NCI-H2227 (cell line): Measurements from ENCODE around the gene MGST3.
"Not testable (repeated sequence)": the region's sequence is repeated elsewhere in the genome, so short reads cannot be mapped to it uniquely, and the experiment has no call there.

Source experiments
- DNase-seq: peaks from one replicate; lab custom pipeline; 2025; ENCODE audit not compliant: unreplicated experiment; lab: John Stamatoyannopoulos, UW

MGST3 gene

DNA sequence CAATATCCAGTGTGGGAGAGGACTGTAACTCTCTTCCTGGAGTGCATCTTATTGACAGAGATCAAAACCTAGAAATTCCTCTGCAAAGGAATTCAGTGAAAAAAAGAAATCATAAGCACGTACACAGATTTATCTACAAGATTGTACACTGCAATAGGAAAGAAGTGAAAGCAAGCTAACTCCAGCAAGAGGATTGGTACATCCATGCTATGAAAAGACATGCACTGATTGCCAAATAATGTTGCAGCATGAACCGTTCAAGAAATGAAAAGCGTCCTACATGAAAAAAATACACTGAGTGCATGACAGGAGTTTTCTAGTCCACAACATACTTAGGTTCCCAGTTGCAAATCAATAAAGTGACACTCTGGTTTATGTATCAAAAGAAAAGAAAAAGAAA, 1.9 kb upstream of the MGST3 start:
- no peak for DNase-seq

DNA sequence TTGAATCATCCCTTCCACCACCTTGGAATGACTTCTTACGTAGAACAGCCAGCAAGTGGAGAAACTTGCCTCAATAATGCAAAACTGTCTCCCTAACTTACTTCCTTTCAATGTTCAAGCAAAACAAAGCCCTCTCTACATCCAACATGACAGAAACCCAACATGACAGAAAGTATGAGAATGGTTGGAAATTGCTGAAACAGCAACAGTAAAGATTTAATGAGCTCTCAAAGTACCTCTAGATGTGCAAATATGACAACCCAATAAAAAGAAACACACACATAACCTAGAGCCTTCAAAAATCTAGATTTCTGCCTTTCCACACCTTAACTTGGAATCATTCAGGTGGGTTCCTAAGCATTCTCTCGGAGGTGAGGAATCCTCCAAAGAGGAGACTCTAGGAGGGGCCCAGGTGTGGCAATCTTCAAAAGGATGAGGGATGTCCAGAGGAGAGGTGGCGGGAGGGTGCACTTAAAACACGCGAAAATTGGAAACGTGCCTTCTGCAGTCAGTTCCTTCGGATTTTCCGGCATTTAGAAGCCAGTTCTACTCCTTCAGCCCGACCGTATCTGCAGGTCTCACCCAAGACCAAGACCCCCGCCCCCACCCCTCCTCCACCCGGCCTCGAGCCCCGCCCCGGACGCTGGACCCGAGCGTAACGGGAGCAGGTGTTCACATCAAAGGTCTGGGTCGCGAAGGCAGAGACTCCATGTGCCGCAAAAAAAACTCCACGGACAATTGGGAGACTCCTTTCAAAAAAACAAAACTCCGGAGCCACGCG, 996 bp upstream of the MGST3 start:
- peak; percentile 88 for DNase-seq

DNA sequence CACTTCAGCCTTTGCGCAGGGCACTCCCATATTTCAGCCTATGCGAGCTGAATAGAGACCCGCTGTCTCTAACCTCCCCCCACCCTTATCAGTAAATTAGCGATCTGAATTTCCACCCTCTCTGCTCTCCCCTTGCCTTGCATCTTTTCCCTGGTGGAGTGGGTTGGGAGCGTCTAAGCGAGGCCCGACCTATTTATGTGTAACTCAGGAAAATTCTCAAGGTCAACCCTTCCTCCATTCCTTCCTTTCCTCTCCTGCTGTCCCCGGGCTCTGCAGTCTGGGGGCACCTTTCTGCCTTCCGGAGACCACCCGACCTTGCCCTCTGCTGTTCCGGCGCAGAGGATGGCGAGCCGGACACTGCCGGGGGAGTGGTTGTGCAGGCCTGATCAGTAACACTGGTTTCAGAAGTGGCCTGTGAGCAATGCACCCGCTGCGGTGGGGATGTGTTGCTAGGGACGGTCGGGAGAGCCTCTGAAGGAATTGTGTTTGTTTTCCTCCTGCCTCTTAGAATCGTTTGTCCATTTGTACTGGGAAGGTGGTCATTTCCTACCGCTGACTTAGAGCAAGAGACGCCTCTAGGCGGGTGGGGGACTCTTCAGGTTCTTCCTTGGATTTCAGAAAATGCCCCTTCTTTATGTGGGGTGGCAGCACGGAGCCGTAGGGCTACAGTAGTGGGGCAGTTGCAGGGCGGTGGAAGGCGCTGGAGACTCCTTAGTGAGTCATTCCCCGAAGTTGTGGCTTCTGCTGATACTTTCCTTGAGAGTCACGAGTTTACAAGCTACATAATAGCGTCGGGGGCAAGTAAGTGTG, 513 bp downstream of the MGST3 start:
- DNase-seq, result peak; percentile 48

DNA sequence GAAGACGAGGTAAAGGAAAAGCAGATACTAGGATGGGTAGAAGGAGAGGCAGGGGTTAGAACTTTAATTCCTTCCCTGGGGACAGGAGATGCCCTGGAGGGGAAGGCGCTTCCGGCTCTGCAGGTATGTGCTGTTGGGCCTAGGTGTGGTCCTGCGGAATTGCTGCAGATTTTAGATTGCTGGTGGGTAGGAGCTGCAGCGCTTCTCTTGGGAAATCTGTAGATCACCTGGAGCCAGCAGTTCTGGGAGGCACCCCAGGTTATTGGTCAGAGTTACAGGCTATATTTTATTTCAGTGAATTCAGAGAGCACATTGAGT, 1.1 kb downstream of the MGST3 start:
- no peak for DNase-seq

DNA sequence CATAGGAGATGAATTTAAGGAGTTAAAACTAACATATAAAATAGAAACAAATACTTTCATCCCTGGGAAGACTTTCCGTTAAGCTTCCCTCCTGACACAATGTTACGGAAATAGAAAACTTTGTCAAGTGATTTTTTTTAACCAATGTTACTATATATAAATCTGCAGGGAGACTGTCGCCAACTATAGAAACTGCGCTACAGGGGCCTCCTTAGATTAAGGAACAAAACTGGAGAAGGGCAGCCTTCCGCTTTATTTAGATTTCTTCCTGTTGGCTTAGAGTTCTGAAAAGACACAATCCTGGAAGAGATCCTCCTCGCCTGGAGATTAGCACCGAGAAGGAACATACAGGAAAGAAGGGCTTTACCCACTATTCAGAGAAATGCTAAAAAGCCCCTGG, 1.5 kb downstream of the MGST3 start:
- no peak for DNase-seq

DNA sequence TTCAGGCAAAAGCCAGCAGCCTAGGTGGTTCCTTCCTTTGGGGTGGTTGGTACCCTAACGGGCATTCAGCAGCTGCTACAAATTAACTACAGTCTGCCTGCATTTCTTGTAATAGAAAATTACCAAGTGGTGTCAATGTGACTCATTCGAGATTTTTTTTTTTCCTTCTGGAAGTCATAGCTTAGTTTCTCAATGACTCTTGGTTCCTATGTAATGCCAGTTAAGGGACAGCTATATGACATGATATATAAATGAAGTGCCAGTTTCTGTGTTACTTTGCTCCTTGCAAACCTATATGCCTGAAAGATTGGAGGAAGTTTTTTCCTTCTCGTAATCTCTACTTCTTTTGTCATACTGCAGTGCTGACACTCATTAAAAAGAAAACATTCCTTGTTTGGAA, 2.6 kb downstream of the MGST3 start:
- no peak for DNase-seq

DNA sequence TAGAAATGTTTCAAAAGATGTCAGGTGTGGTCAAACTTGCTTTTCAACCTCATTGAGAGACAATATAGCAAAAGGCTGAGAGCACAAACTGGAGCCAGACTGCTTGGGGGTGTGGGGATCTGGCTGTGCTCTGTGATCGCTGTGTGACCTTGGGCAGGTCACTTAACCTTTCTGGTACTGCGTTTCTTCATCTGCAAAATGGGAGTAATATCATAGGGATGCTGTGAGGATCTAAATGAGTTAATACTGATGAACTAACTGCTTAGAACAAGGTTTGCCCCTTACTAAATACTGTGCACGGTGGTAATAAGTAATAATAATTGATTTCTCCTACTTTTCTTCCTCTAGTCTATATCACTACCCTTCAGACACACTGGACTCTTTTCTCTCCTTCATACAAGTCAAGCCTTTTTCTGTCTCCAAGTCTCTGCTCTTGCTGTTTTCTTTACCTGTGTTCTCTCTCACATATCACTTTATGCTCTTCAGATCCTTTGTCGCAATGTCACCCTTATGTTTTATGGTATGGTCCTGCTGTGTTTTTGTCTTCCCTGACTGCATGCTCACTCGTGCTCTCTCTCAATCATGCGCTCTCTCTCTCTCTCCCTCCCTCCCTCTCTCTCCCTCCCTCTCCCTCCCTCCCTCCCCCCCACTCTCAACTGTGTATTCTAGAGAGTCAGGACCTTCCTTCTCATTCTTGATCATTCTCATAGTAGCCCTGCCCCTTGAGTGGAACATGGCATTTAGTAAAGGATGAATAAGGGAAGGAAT, 3.3 kb downstream of the MGST3 start:
- no peak for DNase-seq

DNA sequence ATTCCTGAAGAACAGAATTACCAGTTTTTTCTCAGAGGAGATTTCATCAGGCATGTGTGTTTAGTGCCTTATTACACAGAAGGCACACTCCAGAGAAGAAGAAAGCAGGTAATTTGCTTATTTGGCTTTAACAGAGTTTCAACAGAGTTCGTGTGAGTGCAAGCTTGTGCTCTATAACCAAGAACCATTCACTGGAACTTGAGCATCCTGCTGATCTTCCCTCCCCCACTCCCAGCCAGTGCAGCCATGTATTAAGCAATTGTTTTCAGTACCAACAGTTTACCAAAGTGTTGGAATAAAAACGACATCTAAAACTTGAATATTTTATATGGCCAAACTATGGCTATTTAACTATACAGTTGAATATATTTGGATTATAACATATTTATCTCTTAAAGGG, 4.3 kb downstream of the MGST3 start:
- DNase-seq, result no peak

DNA sequence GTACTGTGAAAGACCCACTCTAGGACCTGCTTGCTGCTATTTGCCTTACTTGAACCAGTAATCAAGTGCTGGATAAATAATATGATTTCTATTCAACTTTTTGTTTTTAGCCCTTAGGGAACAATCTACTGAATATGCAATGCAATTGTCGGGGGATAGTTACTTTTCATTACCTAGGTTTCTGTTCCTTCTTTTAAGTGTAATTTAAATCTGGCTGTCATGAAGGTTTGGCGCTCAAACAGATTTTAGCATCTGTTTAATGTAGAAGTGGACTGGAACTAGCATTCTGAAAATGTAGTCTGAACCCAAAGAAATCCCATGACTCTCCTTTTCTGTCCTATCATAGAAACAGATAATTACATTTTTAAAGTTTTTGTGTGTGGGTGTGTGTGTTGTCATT, 4.8 kb downstream of the MGST3 start:
- no peak for DNase-seq

DNA sequence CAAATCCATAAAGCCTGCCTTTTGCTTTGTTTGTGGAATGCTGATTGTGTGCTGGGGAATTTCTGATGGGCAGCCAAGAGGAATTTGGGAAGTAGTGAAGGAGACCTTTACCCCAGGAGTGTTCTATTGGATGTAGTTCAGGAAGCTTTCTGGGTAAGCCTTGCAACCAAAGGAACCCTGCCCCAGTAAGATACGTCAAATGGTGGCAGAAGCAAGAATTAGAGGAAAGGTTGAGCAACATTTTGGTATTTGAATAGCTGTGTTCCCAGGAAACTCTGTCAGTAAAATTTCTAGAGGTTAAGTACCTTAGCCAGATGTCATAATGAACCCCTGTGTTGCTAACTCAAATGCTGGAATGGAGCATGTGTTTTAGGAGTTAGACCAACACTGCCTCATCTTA, 6.4 kb downstream of the MGST3 start:
- no peak for DNase-seq

DNA sequence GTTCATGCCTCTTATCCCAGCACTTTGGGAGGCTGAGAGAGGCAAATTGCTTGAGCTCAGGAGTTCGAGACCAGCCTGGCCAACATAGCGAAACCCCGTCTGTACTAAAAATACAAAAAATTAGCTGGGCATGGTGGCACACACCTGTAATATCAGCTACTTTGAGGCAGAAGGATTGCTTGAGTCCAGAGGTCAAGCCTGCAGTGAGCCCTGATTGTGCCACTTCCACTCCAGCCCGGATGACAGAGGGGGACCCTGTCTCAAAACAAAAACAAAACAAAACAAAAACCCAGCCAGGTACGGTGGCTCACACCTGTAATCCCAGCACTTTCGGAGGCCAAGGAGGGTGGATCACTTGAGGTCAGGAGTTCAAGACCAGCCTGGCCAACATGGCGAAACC, 7.2 kb downstream of the MGST3 start:
- not testable (repeated sequence) for DNase-seq

DNA sequence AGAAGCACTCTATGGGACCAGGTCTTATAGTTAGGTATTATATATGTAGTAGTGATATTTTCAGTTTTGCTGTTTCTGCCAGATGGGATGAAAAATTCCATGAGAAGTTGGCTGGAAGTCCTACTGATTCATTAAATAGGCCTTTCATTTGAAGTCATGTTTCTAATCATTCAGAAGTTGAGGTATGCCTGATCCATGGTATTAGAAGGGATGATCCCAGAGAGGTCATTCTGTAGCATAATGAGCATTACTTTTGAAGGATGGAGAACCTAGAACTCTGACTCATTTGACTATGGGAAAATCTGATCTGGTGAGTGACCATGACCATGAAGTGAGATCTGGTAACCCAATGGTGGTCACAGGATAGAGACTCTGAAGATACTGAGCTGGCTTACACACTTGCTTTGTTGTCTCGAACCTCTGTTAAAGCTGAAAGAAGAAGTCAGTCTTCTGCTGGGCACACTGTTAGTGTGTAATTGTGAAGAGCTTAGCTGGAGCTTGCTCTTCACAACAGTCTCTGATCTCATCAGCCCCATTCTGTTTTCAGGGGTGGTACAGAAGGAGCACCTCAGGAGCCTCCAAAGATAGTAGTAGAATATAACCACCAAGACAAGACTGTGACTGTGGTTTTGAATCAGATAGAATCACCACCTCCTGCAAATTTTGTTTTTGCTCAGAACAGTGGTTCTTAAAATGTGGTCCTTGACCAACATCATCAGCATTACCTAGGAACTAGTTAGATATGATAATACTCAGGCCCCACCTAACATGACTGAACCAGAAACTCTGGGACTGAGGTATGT, 9.0 kb downstream of the MGST3 start:
- DNase-seq, result no peak

DNA sequence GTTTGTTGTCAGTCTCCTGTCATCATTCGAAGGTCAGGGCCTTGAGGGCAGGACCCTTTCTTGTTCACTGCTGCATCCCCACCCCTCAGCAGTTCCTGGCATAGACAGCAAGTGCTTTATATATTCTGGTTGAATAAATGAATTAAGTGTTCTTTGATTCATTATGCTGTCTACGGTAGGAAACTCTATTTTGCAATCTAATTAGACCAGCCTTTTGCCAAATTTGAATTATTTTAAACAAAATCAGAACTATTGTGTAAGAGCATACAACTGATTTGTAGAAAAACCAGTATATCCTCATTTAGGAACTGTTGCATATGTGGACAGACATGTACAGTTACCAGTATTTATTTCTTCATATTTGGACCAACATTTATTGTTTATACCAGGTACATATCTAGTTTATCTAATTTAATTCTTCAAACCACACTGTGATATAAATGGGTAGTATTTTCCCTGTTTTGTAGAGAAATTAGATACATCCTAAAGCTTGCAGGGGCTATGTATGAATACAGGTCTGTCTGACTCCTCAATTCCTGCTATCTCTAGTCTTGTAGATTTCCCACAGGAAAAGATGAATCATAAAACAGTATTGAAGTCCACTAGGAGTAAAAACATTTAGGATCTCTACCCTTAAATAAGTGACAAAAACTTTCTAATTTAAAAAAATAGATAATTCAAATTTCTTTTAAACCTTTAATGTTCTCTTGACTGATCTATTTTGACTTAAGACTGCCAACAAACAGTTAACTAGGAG, 10.4 kb downstream of the MGST3 start:
- no peak for DNase-seq

DNA sequence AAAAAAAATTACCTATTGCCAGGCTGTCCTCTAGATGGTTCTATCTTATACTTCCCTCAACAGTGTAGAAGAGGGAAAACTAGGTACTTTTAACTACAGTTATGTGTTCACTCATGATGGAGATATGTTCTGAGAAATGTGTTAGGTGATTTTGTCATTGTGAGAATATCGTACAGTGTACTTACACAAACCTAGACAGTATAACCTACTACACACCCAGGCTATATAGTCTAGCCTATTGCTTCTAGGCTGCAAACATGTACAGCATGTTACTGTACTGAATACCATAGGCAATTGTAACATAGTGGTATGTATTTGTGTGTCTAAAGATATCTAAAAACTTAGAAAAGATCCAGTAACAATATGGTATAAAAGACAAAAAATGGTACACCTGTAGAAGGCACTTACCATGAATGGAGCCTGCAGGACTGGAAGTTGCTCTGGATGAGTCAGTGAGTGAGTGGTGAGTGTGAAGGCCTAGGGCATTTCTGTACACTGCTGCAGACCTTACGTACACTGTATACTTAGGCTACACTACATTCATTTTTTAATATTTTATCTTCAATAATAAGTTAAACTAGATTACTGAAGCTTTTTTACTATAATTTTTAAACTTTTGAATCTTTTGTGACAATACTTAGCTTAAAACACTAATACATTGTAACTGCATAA, 13.2 kb downstream of the MGST3 start:
- no peak for DNase-seq

DNA sequence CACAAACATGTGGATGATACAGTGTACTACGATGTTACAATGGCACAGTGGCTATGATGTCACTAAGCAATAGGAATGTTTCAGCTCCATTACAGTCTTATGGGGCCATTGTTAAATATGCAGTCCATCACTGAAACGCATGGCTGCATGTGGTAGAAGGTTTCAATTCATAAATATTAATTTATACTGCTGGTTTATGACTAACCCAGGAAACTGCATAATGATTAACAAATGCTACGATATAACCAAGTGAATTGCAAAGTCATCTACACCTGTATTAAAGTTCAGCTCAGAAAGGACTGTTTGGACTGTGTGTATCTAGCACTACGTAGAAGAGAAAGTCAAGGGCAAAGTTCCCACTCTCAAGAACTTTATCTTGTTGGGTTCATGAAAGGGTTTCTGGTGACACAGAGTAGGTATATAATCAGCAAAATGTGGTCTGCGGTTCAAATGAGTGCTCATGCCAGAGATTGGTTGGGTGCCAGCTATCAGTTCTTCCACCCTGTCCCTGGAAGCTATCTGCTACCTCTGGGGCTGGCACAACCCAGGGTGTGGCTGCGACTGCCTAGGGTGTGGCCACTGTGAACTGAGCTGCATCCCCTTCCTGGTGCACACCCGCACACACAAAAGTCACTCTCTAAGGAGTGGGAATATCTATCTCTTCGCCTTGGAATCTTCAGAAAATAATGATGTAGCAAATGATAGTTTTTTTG, 14.8 kb downstream of the MGST3 start:
- no peak for DNase-seq

DNA sequence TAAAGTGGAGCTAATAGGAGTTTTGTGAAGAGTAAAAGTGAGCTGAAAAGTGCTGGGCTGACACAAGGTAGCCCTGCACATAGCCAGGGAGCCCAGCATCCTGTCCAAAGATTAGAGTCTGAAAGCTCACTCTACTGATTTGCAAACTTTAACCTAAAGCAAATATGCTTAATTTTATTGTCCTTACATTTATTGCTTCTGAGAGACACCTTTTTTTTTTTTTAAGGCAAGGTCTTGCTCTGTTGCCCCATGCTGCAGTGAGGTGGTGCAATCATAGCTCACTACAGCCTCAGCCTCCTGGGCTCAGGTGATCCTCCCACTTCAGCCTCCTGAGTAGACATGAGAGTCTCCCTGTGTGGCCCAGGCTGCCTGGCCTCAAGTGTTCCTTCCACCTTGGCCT, 16.5 kb downstream of the MGST3 start:
- DNase-seq, result no peak

DNA sequence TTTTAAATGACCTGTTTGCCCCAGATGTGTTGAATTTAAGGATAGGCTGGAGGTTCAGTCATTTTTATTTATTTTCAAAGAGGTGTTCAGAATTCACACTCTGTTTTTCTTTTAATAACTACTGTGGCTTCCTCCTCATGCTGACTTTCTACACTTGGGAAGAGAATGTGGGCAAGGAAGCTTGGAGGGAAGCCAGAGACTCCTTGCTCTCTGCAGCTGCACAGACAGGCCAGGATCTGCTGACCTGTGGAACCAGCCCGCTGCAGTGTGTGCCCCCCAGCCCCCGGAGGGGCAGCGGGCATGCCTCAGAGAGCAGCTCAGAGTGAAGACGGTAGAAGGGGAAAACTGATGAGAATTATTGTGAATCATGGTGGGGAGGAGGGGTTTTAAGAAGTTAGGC, 16.9 kb downstream of the MGST3 start:
- DNase-seq, result no peak

DNA sequence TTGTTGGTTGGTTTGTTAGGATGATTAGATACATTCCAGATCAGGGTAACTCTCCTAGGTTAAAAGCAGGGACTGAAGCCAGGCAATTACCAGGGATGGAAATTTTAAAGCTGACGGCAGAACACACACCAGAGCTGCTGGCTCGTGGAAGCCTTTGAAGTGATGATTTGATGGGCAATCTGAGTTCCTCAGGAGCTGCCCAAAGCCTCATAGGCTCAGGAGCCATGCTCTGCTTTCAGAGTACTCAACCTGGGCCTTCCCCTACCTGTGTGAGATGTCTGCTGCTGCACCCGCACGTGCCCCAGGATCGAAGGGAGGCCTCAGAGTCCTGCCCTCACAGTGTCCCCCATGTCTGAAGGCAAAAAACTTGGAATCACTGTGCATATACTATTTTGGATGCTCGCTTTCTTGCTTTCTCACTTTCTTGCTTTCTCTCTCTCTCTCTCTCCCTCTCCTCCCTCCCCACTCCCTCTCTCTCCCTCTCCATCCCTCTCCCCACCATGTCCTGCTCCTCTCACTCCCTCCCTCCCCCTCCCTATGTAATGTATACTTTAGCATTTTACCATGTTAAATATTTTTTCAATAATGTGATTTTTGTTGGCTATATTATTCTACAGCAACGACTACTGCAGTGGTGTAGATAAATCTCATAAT, 18.0 kb downstream of the MGST3 start:
- DNase-seq, result no peak
